Measurements from ENCODE around the gene CACNG6. TPM values are rescaled to one million over a fixed set of nuclear protein-coding genes. Genes with fewer than 3 reads are reported as not detected.

The CACNG6 gene
- polyA plus RNA-seq, 1 of the 3 experiments (the other 2 are of a cell fraction): 1.2 TPM

GRCh38 chr19:53960886-53961285 is 30.6 kb upstream of the CACNG6 start:
- Histone ChIP-seq H3K4me1 (ENCODE audit: control insufficient read depth in 1 of 2, insufficient read depth in 2 of 2, low read depth in 1 of 2, low read length in 1 of 2) (peaks cover 19 to 23% of the 10 kb centered on the region in 2 experiments; a peak in 2 of 4 replicates), H2AFZ (ENCODE audit: low read depth) (no peak overlapping the region), H3K9ac (no peak overlapping the region), H3K4me3 (ENCODE audit: low read depth in 2 of 2, low read length in 1 of 2) (peak overlapping the region in 1 of 2 experiments; percentile 62; a peak in 2 of 4 replicates), H3K27ac (ENCODE audit: low read depth in 2 of 2, low read length in 1 of 2) (no peak overlapping the region), H3F3A (replicated peaks; ENCODE audit: insufficient read depth) (peaks cover 3% of the 10 kb centered on the region), H3K9me2 (no peaks in the 10 kb centered on the region), H3K4me2 (peak overlapping the region; percentile 96), H3K36me3 (replicated peaks in 1 of 2; ENCODE audit: control insufficient read depth in 1 of 2, insufficient read depth in 2 of 2, low read length in 1 of 2) (no peaks in the 10 kb centered on the region), H3K27me3 (ENCODE audit: insufficient read depth) (no peaks in the 10 kb centered on the region), H3K9me3 (no peaks in the 10 kb centered on the region), H4K20me1 (ENCODE audit: insufficient read depth) (no peaks in the 10 kb centered on the region), H3K79me2 (ENCODE audit: insufficient read depth) (peaks cover 26% of the 10 kb centered on the region)
- WGBS (ENCODE audit: low lambda C conversion rate): 58% methylated on average over 8 of the region's 8 CpGs
- TF ChIP-seq EP300 (IDR thresholded peaks at IDR 0.05; ENCODE audit: borderline replicate concordance in 1 of 2, low read depth in 1 of 2, low read length in 1 of 2): no peak
- no peak for TF ChIP-seq IRF3 (IDR thresholded peaks at IDR 0.05; ENCODE audit: low read depth, low read length)
- no peak for TF ChIP-seq TAF1 (IDR thresholded peaks at IDR 0.05; ENCODE audit: borderline replicate concordance, low read depth, low read length)
- no peak for TF ChIP-seq GABPA (IDR thresholded peaks at IDR 0.05; ENCODE audit: low read depth)
- no peak for TF ChIP-seq RFX5 (IDR thresholded peaks at IDR 0.05; ENCODE audit: low read length)
- no peak for TF ChIP-seq ELF1 (IDR thresholded peaks at IDR 0.05)
- no peak for TF ChIP-seq PBX3 (IDR thresholded peaks at IDR 0.05)
- TF ChIP-seq SMC3 (IDR thresholded peaks at IDR 0.05; ENCODE audit: low read depth, low read length): no peak
- TF ChIP-seq CTCF (IDR thresholded peaks at IDR 0.05): no peak
- POLR2A ChIA-PET: no interaction called here
- no peak for DNase-seq
- CTCF ChIA-PET: interaction anchor here (1.3 to 2.1 kb wide), 2 partner anchors 12 to 63 kb away, joined by 4 to 9 read pairs; no protein-coding TSS in a partner anchor

- peak overlapping the region; percentile 96 for H3K4me2 ChIP-seq
- H3K4me3 ChIP-seq (ENCODE audit: low read depth in 2 of 2, low read length in 1 of 2): peak overlapping the region; percentile 64 to 91
- TF ChIP-seq GATA2 (CRISPR knock-in tag; IDR thresholded peaks at IDR 0.05) (no peak), REST (IDR thresholded peaks at IDR 0.05; ENCODE audit: low read depth, low read length) (0 out of 2 replicates have a peak, but pooled peaks have one; percentile 17), TCF12 (IDR thresholded peaks at IDR 0.05) (peak; percentile 38; the same call in 1 of the 2 replicates), PBX3 (IDR thresholded peaks at IDR 0.05) (peak; percentile 21; the same call in 1 of the 2 replicates), SIN3A (IDR thresholded peaks at IDR 0.05; ENCODE audit: borderline replicate concordance, low read depth, low read length) (peak; percentile 61; the same call in 1 of the 2 replicates), FOXM1 (IDR thresholded peaks at IDR 0.05; ENCODE audit: low read depth) (no peak)
- TF ChIP-seq, protein P1, sequence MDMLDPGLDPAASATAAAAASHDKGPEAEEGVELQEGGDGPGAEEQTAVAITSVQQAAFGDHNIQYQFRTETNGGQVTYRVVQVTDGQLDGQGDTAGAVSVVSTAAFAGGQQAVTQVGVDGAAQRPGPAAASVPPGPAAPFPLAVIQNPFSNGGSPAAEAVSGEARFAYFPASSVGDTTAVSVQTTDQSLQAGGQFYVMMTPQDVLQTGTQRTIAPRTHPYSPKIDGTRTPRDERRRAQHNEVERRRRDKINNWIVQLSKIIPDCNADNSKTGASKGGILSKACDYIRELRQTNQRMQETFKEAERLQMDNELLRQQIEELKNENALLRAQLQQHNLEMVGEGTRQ (IDR thresholded peaks at IDR 0.05; ENCODE audit: borderline replicate concordance, low read depth, low read length): no peak
Measured at GRCh38 chr19:53961523-53962356, 29.7 kb upstream of the CACNG6 start.

More at GRCh38 chr19:53961523-53962356, 29.7 kb upstream of the CACNG6 start:
- ChIA-PET CTCF (interaction anchor here (1.3 to 2.1 kb wide), 2 partner anchors 13 to 62 kb away, joined by 4 to 9 read pairs; no protein-coding TSS in a partner anchor), POLR2A (no interaction called here)
- Histone ChIP-seq H3K27me3 (ENCODE audit: insufficient read depth) (no peaks in the 10 kb centered on the region), H4K20me1 (ENCODE audit: insufficient read depth) (no peaks in the 10 kb centered on the region), H3F3A (replicated peaks; ENCODE audit: insufficient read depth) (no peaks in the 10 kb centered on the region), H3K9me2 (no peaks in the 10 kb centered on the region), H3K27ac (ENCODE audit: low read depth in 2 of 2, low read length in 1 of 2) (peak overlapping the region in 1 of 2 experiments; percentile 22; a peak in 1 of 4 replicates), H3K9ac (peak overlapping the region; percentile 75), H2AFZ (ENCODE audit: low read depth) (peak overlapping the region; percentile 91), H3K79me2 (ENCODE audit: insufficient read depth) (peaks cover 26% of the 10 kb centered on the region), H3K9me3 (no peaks in the 10 kb centered on the region), H3K4me1 (ENCODE audit: control insufficient read depth in 1 of 2, insufficient read depth in 2 of 2, low read depth in 1 of 2, low read length in 1 of 2) (peaks cover 19 to 23% of the 10 kb centered on the region in 2 experiments; a peak in 2 of 4 replicates), H3K36me3 (replicated peaks in 1 of 2; ENCODE audit: control insufficient read depth in 1 of 2, insufficient read depth in 2 of 2, low read length in 1 of 2) (no peaks in the 10 kb centered on the region)
- peak; percentile 83 for DNase-seq
- WGBS (ENCODE audit: low lambda C conversion rate): 26% methylated on average over 32 of the region's 32 CpGs

All from SK-N-SH (cell line).